ENCODE measurements around the gene LRRC1. TPM values are rescaled to one million over a fixed set of nuclear protein-coding genes. Genes with fewer than 3 reads are reported as not detected.

Gene LRRC1
- total RNA-seq, 1 experiment from 2014 or later, result 10.3 TPM

GRCh38 chr6:53766930-53767329 is 27.9 kb upstream of the LRRC1 start:
- Histone ChIP-seq H4K91ac (ENCODE audit: insufficient read length, low read depth, low read length) (no peak overlapping the region), H3T11ph (ENCODE audit: low read length) (no peak overlapping the region), H3K23me2 (ENCODE audit: insufficient read length, low read depth, low read length, poor library complexity, severe bottlenecking) (no peaks in the 10 kb centered on the region), H3K18ac (ENCODE audit: insufficient read length, low read depth, low read length) (no peak overlapping the region), H3K79me1 (ENCODE audit: insufficient read depth, low read depth, low read length, poor library complexity, severe bottlenecking) (no peaks in the 10 kb centered on the region), H3K9me3 (ENCODE audit: control insufficient read depth, low read depth, low read length) (no peaks in the 10 kb centered on the region), H3K27ac (ENCODE audit: insufficient read length, low read depth, low read length) (no peak overlapping the region), H3K4ac (ENCODE audit: low read depth, low read length) (no peak overlapping the region), H3K79me2 (ENCODE audit: insufficient read depth, low read length) (no peaks in the 10 kb centered on the region), H2BK15ac (ENCODE audit: low read depth, low read length) (no peak overlapping the region), H3K9ac (ENCODE audit: extremely low read depth, insufficient read length, low read length) (no peak overlapping the region), H4K20me1 (ENCODE audit: control insufficient read depth, insufficient read depth, insufficient read length) (no peaks in the 10 kb centered on the region), H2BK5ac (ENCODE audit: insufficient read length, low read length) (no peak overlapping the region), H2AK5ac (ENCODE audit: insufficient read length, low read length) (no peak overlapping the region), H2BK20ac (ENCODE audit: low read depth, low read length, poor library complexity, severe bottlenecking) (no peak overlapping the region), H3K14ac (ENCODE audit: insufficient read depth, low read length) (no peak overlapping the region), H3K23ac (ENCODE audit: insufficient read length, low read depth, low read length) (no peak overlapping the region), H3K4me1 (ENCODE audit: insufficient read depth, low read length) (no peaks in the 10 kb centered on the region), H2BK12ac (ENCODE audit: insufficient read length, low read depth, low read length) (no peak overlapping the region), H2BK120ac (ENCODE audit: low read depth, low read length, poor library complexity, severe bottlenecking) (no peak overlapping the region), H3K27me3 (ENCODE audit: insufficient read depth, low read length) (no peaks in the 10 kb centered on the region), H2AFZ (ENCODE audit: low read length) (no peak overlapping the region), H4K5ac (ENCODE audit: insufficient read length, low read depth, low read length) (no peak overlapping the region), H4K8ac (replicated peaks; ENCODE audit: insufficient read length, low read depth, low read length) (no peak overlapping the region), H3K4me2 (ENCODE audit: insufficient read depth, insufficient read length, low read length) (no peak overlapping the region), H3K56ac (ENCODE audit: insufficient read length, low read depth, low read length) (no peak overlapping the region)
- no peaks in the 10 kb centered on the region for H3K27me3 Mint-ChIP-seq (ENCODE audit: low read depth)
- H3K9me3 Mint-ChIP-seq, result no peaks in the 10 kb centered on the region
- no peak for DNase-seq
- no peak overlapping the region for H3K4me3 Mint-ChIP-seq
- no peak overlapping the region for H3K27ac Mint-ChIP-seq
- no peak for TF ChIP-seq CTCF (conservative IDR thresholded peaks at IDR 0.05)
- peaks cover 4 to 6% of the 10 kb centered on the region in 2 experiments for H3K4me1 Mint-ChIP-seq
- H3K36me3 Mint-ChIP-seq (ENCODE audit: insufficient read depth in 1 of 3, low read depth in 3 of 3), result no peaks in the 10 kb centered on the region; a peak in 1 of 7 replicates

Measured in H9 (cell line).